Measurements from ENCODE around the gene SLC35A2. TPM values are rescaled to one million over a fixed set of nuclear protein-coding genes. Genes with fewer than 3 reads are reported as not detected.

Gene SLC35A2
- total RNA-seq, 2 experiments from 2014 or later = 9.9 to 22.2 TPM

Small RNAs within 50 kb of the gene (small RNA-seq; reads per million reads assigned to genes)
- not detected for gene RNU6-722P

Other genes starting within 250 kb of the SLC35A2 start
- 43.9 and 44.8 TPM in 2 replicates for gene WAS, start 227.8 kb downstream of the SLC35A2 start, total RNA-seq (2014; rRNA removed; shearing (Covaris generic))
- gene WAS, start 227.8 kb downstream of the SLC35A2 start, total RNA-seq (2022) = 87.0 and 89.7 TPM in 2 replicates
- gene SUV39H1, start 214.9 kb downstream of the SLC35A2 start, total RNA-seq (2014; rRNA removed; shearing (Covaris generic)) = 21.1 and 27.0 TPM in 2 replicates
- 33.0 and 34.2 TPM in 2 replicates for gene SUV39H1, start 214.9 kb downstream of the SLC35A2 start, total RNA-seq (2022)
- not detected in 2 replicates for gene GLOD5, start 149.9 kb downstream of the SLC35A2 start, total RNA-seq (2014; rRNA removed; shearing (Covaris generic))
- gene GLOD5, start 149.9 kb downstream of the SLC35A2 start, total RNA-seq (2022) = not detected in 2 replicates
- not detected in 2 replicates for gene GATA1, start 125.1 kb downstream of the SLC35A2 start, total RNA-seq (2014; rRNA removed; shearing (Covaris generic))
- gene GATA1, start 125.1 kb downstream of the SLC35A2 start, total RNA-seq (2022) = not detected in 2 replicates
- 62.0 and 73.6 TPM in 2 replicates for gene HDAC6, start 109.6 kb downstream of the SLC35A2 start, total RNA-seq (2014; rRNA removed; shearing (Covaris generic))
- 108 and 121 TPM in 2 replicates for gene HDAC6, start 109.6 kb downstream of the SLC35A2 start, total RNA-seq (2022)
- 0.26 and 0.60 TPM in 2 replicates for gene ERAS, start 85.1 kb downstream of the SLC35A2 start, total RNA-seq (2014; rRNA removed; shearing (Covaris generic))
- 0.30 TPM in 1 of 2 replicates, not detected in the other for gene ERAS, start 85.1 kb downstream of the SLC35A2 start, total RNA-seq (2022)
- gene PCSK1N, start 76.0 kb downstream of the SLC35A2 start, total RNA-seq (2014; rRNA removed; shearing (Covaris generic)) = not detected in 2 replicates
- gene PCSK1N, start 76.0 kb downstream of the SLC35A2 start, total RNA-seq (2022) = not detected in 2 replicates
- 54.3 and 83.3 TPM in 2 replicates for gene TIMM17B, start 13.9 kb downstream of the SLC35A2 start, total RNA-seq (2014; rRNA removed; shearing (Covaris generic))
- 79.3 and 90.0 TPM in 2 replicates for gene TIMM17B, start 13.9 kb downstream of the SLC35A2 start, total RNA-seq (2022)
- 72.7 and 90.5 TPM in 2 replicates for gene PQBP1, start 13.7 kb downstream of the SLC35A2 start, total RNA-seq (2014; rRNA removed; shearing (Covaris generic))
- gene PQBP1, start 13.7 kb downstream of the SLC35A2 start, total RNA-seq (2022) = 79.6 and 93.0 TPM in 2 replicates
- 41.7 and 60.3 TPM in 2 replicates for gene PIM2, start 7.4 kb upstream of the SLC35A2 start, total RNA-seq (2014; rRNA removed; shearing (Covaris generic))
- gene PIM2, start 7.4 kb upstream of the SLC35A2 start, total RNA-seq (2022) = 146 and 148 TPM in 2 replicates
- 33.3 and 38.5 TPM in 2 replicates for gene OTUD5, start 46.0 kb upstream of the SLC35A2 start, total RNA-seq (2014; rRNA removed; shearing (Covaris generic))
- gene OTUD5, start 46.0 kb upstream of the SLC35A2 start, total RNA-seq (2022) = 51.7 and 55.7 TPM in 2 replicates
- 4.0 and 7.6 TPM in 2 replicates for gene KCND1, start 60.2 kb upstream of the SLC35A2 start, total RNA-seq (2014; rRNA removed; shearing (Covaris generic))
- gene KCND1, start 60.2 kb upstream of the SLC35A2 start, total RNA-seq (2022) = 8.8 and 13.6 TPM in 2 replicates
- gene GRIPAP1, start 90.6 kb upstream of the SLC35A2 start, total RNA-seq (2014; rRNA removed; shearing (Covaris generic)) = 27.5 and 42.7 TPM in 2 replicates
- 95.9 and 98.3 TPM in 2 replicates for gene GRIPAP1, start 90.6 kb upstream of the SLC35A2 start, total RNA-seq (2022)
- 7.6 and 10.2 TPM in 2 replicates for gene TFE3, start 131.7 kb upstream of the SLC35A2 start, total RNA-seq (2014; rRNA removed; shearing (Covaris generic))
- gene TFE3, start 131.7 kb upstream of the SLC35A2 start, total RNA-seq (2022) = 19.0 and 19.8 TPM in 2 replicates
- gene CCDC120, start 147.4 kb upstream of the SLC35A2 start, total RNA-seq (2014; rRNA removed; shearing (Covaris generic)) = 0.95 and 1.4 TPM in 2 replicates
- gene CCDC120, start 147.4 kb upstream of the SLC35A2 start, total RNA-seq (2022) = 3.6 and 4.1 TPM in 2 replicates
- 2.3 and 8.1 TPM in 2 replicates for gene PRAF2, start 162.4 kb upstream of the SLC35A2 start, total RNA-seq (2014; rRNA removed; shearing (Covaris generic))
- 17.5 and 20.3 TPM in 2 replicates for gene PRAF2, start 162.4 kb upstream of the SLC35A2 start, total RNA-seq (2022)
- 32.4 and 37.6 TPM in 2 replicates for gene WDR45, start 168.2 kb upstream of the SLC35A2 start, total RNA-seq (2014; rRNA removed; shearing (Covaris generic))
- gene WDR45, start 168.2 kb upstream of the SLC35A2 start, total RNA-seq (2022) = 46.2 and 48.7 TPM in 2 replicates
- gene GPKOW, start 212.1 kb upstream of the SLC35A2 start, total RNA-seq (2014; rRNA removed; shearing (Covaris generic)) = 18.8 and 27.5 TPM in 2 replicates
- 16.8 and 17.7 TPM in 2 replicates for gene GPKOW, start 212.1 kb upstream of the SLC35A2 start, total RNA-seq (2022)

Data from OCI-LY7 (cell line).